H1 (cell line): ENCODE measurements around the gene CROCC. TPM values are rescaled to one million over a fixed set of nuclear protein-coding genes. Genes with fewer than 3 reads are reported as not detected.

Experiments used
- CHD7 ChIP-seq: fragments of 300-600 bp; sonication (generic); IDR thresholded peaks from 2 replicates; pipeline ENCODE4 v1.7.1; 2012; ENCODE audit warnings: low read length, moderate library complexity, mild to moderate bottlenecking, inconsistent platforms; ENCODE audit not compliant: insufficient replicate concordance
- polyA plus RNA-seq, 7 experiments: library from polyadenylated mRNA; depleted of rRNA in 3 of 7; stranded (reverse) in 5 of 7; unstranded in 2 of 7; fragments of >200 nt in 5 of 7; fragments of 200-250 nt in 2 of 7; gene quantifications; 1 replicate in 5 of 7; 2 replicates in 1 of 7; 4 replicates in 1 of 7; pipeline versions ENCODE4 v1.2.1 to v1.2.3, GENCODE V29; 2011 to 2013; ENCODE audit warnings: missing spikeins in 2 of 7, mixed read lengths in 2 of 7
- total RNA-seq: library from RNA; stranded (reverse); fragmentation: NEBNext Ultra II Directional; extraction: Animal tissue kit (Norgen Biotek cat#: 25700); gene quantifications from 2 replicates; pipeline ENCODE4 v1.2.1, GENCODE V29; 2021

The CROCC gene
- total and polyA plus RNA-seq, 2 of the 8 experiments (the other 6 are each of a cell fraction or from before 2014, with no cell fraction given) = 12.1 to 39.5 TPM

- TF ChIP-seq CHD7 = no peak
- TF ChIP-seq, all 59 proteins: peak for 0
Measured at GRCh38 chr1:16998589-16998988, 76.9 kb downstream of the CROCC start (continued).
